ENCODE data around the gene COL27A1. TPM values are rescaled to one million over a fixed set of nuclear protein-coding genes. Genes with fewer than 3 reads are reported as not detected.
"Not testable (repeated sequence)": the region's sequence is repeated elsewhere in the genome, so short reads cannot be mapped to it uniquely, and the experiment has no call there.

COL27A1 gene
- polyA plus RNA-seq, 1 of the 3 experiments (the other 2 are of a cell fraction): 8.7 TPM

DNA sequence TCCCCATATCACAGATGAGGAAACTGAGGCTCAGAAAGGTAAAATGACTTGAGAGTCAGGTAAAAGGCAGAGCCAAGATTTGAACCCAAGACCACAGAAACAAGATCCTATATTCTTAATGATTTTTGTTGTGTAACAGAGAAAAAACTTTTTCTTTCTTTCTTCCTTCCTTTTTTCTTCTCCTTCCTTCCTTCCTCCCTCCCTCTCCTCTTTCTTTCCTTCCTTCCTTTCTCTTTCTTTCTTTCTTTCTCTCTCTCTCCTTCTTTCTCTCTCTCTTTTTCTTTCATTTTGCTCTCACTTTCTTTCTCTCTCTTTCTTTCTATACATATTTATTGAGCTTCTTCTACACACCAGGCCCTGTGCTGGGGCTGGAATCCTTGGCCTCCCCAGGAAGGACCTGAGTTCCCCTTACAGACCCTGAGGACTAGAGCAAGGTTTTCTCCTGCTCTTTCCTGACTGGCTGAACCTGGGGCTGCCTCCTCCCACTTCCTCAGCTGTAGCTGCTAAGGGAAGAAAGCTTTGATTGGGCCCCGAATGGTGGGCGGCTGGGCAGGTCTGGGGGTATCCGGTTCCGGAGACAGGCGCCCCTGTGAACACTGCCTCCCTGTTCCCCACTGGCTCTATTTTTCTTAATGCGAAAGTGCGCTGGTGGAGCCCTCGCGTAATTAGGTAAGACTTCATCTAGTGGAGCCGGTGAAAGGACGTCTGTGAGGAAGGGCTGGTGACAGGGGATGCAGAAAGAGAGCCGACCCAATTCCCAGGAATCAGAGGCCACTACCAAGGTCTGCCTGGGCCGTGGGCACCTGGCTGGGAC lies 28.9 kb upstream of the COL27A1 start:
- CTCF ChIA-PET: interaction anchor here (1.4 to 2.4 kb wide), 3 partner anchors 18 to 164 kb away, joined by 5 to 8 read pairs (median 6); no protein-coding TSS in a partner anchor

DNA sequence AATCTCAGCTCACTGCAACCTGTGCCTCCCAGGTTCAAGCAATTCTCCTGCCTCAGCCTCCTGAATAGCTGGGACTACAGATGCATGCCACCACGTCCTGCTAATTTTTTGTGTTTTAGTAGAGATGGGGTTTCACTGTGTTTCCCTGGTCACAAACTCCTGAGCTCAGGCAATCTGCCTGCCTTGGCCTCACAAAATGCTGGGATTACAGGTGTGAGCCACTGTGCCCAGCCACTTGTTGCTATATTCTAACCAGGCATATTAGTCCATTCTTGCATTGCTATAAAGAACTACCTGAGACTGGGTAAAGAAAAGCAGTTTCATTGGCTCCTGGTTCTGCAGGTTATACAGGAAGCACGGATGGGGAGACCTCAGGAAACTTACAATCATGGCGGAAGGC lies 26.6 kb upstream of the COL27A1 start:
- DNase-seq; H3K9me3 ChIP-seq; H3K9ac ChIP-seq; H3K79me2 ChIP-seq (ENCODE audit: insufficient read depth); POLR2A ChIA-PET; H3K4me1 ChIP-seq (ENCODE audit: control insufficient read depth in 1 of 2, insufficient read depth in 2 of 2, low read depth in 1 of 2, low read length in 1 of 2); H2AFZ ChIP-seq (ENCODE audit: low read depth); H3F3A ChIP-seq (replicated peaks; ENCODE audit: insufficient read depth); H3K27ac ChIP-seq (ENCODE audit: low read depth in 2 of 2, low read length in 1 of 2); H3K4me3 ChIP-seq (ENCODE audit: low read depth in 2 of 2, low read length in 1 of 2); H4K20me1 ChIP-seq (ENCODE audit: insufficient read depth); H3K4me2 ChIP-seq; H3K36me3 ChIP-seq (replicated peaks in 1 of 2; ENCODE audit: control insufficient read depth in 1 of 2, insufficient read depth in 2 of 2, low read length in 1 of 2); H3K9me2 ChIP-seq: not testable (repeated sequence)
- CTCF ChIA-PET: interaction anchor here (1.0 to 2.0 kb wide), 3 partner anchors 9 to 162 kb away, joined by 5 to 6 read pairs (median 5); no protein-coding TSS in a partner anchor
- H3K27me3 ChIP-seq (ENCODE audit: insufficient read depth): peaks cover 23% of the 10 kb centered on the region; the same call in 1 of the 2 replicates
- 46% methylated on average over 3 of the region's 3 CpGs for WGBS (ENCODE audit: low lambda C conversion rate)

More for the DNA sequence above, 28.9 kb upstream of the COL27A1 start:
- no peak for DNase-seq
- H2AFZ ChIP-seq (ENCODE audit: low read depth): no peak overlapping the region
- no peak overlapping the region for H3K27ac ChIP-seq (ENCODE audit: low read depth in 2 of 2, low read length in 1 of 2)
- no peaks in the 10 kb centered on the region for H3K9me2 ChIP-seq
- H3K9ac ChIP-seq: no peak overlapping the region
- H4K20me1 ChIP-seq (ENCODE audit: insufficient read depth): no peaks in the 10 kb centered on the region
- 85% methylated on average over 12 of the region's 13 CpGs for WGBS (ENCODE audit: low lambda C conversion rate)
- no peak overlapping the region for H3K4me3 ChIP-seq (ENCODE audit: low read depth in 2 of 2, low read length in 1 of 2)
- H3K27me3 ChIP-seq (ENCODE audit: insufficient read depth): peaks cover 23% of the 10 kb centered on the region; the same call in 1 of the 2 replicates
- no peaks in the 10 kb centered on the region for H3K79me2 ChIP-seq (ENCODE audit: insufficient read depth)
- H3K4me2 ChIP-seq: no peak overlapping the region
- H3K4me1 ChIP-seq (ENCODE audit: control insufficient read depth in 1 of 2, insufficient read depth in 2 of 2, low read depth in 1 of 2, low read length in 1 of 2): no peaks in the 10 kb centered on the region; a peak in 1 of 4 replicates
- TF ChIP-seq EZH2phosphoT487 (IDR thresholded peaks at IDR 0.05; ENCODE audit: borderline replicate concordance, low read depth) (no peak), USF2 (IDR thresholded peaks at IDR 0.05; ENCODE audit: borderline replicate concordance, low read depth, low read length) (no peak)
- POLR2A ChIA-PET: no interaction called here
- no peaks in the 10 kb centered on the region for H3K36me3 ChIP-seq (replicated peaks in 1 of 2; ENCODE audit: control insufficient read depth in 1 of 2, insufficient read depth in 2 of 2, low read length in 1 of 2)
- H3K9me3 ChIP-seq: no peaks in the 10 kb centered on the region
- H3F3A ChIP-seq (replicated peaks; ENCODE audit: insufficient read depth): no peaks in the 10 kb centered on the region

DNA sequence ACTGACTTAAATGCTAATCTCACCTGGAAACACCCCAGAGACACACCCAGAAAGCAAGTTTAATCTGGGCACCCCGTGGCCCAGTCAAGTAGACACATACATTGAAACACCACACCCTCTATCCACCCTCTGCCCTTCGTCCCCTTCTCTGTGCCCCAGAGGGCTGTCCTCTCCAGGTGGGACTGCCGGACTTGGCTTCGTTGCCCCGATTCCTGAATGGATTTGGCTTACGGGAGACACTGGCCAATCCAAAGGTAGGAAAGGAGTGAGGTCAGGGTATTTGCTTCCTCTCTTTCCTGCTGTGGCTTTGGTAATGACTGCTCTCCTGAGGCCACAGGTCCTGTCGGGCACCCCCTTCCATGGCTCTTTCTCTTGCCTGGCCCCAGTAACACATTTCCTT lies 25.2 kb upstream of the COL27A1 start:
- no peak for DNase-seq
- H3K4me3 ChIP-seq (ENCODE audit: low read depth in 2 of 2, low read length in 1 of 2): no peak overlapping the region
- no peaks in the 10 kb centered on the region for H4K20me1 ChIP-seq (ENCODE audit: insufficient read depth)
- H3K4me1 ChIP-seq (ENCODE audit: control insufficient read depth in 1 of 2, insufficient read depth in 2 of 2, low read depth in 1 of 2, low read length in 1 of 2): no peaks in the 10 kb centered on the region
- H3F3A ChIP-seq (replicated peaks; ENCODE audit: insufficient read depth): no peaks in the 10 kb centered on the region
- H2AFZ ChIP-seq (ENCODE audit: low read depth): no peak overlapping the region
- ChIA-PET POLR2A (no interaction called here), CTCF (interaction anchor here (1.2 to 2.0 kb wide), 2 partner anchors 14 to 161 kb away, joined by 3 to 6 read pairs; no protein-coding TSS in a partner anchor)
- no peaks in the 10 kb centered on the region for H3K79me2 ChIP-seq (ENCODE audit: insufficient read depth)
- H3K9me3 ChIP-seq: no peaks in the 10 kb centered on the region
- H3K9ac ChIP-seq: no peak overlapping the region
- no peak overlapping the region for H3K4me2 ChIP-seq
- no peak overlapping the region for H3K27ac ChIP-seq (ENCODE audit: low read depth in 2 of 2, low read length in 1 of 2)
- H3K36me3 ChIP-seq (replicated peaks in 1 of 2; ENCODE audit: control insufficient read depth in 1 of 2, insufficient read depth in 2 of 2, low read length in 1 of 2): no peaks in the 10 kb centered on the region
- H3K9me2 ChIP-seq: no peaks in the 10 kb centered on the region
- 63% methylated on average over 7 of the region's 7 CpGs for WGBS (ENCODE audit: low lambda C conversion rate)
- peaks cover 23% of the 10 kb centered on the region; the same call in 1 of the 2 replicates for H3K27me3 ChIP-seq (ENCODE audit: insufficient read depth)
- TF ChIP-seq TCF12 (IDR thresholded peaks at IDR 0.05): no peak
- TF ChIP-seq EZH2phosphoT487 (IDR thresholded peaks at IDR 0.05; ENCODE audit: borderline replicate concordance, low read depth): no peak
- no peak for TF ChIP-seq JUND (IDR thresholded peaks at IDR 0.05)
- TF ChIP-seq, protein P1, sequence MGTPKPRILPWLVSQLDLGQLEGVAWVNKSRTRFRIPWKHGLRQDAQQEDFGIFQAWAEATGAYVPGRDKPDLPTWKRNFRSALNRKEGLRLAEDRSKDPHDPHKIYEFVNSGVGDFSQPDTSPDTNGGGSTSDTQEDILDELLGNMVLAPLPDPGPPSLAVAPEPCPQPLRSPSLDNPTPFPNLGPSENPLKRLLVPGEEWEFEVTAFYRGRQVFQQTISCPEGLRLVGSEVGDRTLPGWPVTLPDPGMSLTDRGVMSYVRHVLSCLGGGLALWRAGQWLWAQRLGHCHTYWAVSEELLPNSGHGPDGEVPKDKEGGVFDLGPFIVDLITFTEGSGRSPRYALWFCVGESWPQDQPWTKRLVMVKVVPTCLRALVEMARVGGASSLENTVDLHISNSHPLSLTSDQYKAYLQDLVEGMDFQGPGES (IDR thresholded peaks at IDR 0.05; ENCODE audit: low read depth, low read length): no peak
